Measurements from ENCODE around the gene TTLL8. TPM values are rescaled to one million over a fixed set of nuclear protein-coding genes. Genes with fewer than 3 reads are reported as not detected.

TTLL8 gene
- total RNA-seq, 1 experiment from 2014 or later, result not detected

Other genes starting within 250 kb of the TTLL8 start
- gene BRD1, start 230.4 kb downstream of the TTLL8 start, total RNA-seq (2021; ENCODE audit: unreplicated experiment), result 31.3 TPM
- gene ZBED4, start 204.5 kb downstream of the TTLL8 start, total RNA-seq (2021; ENCODE audit: unreplicated experiment), result 21.6 TPM
- 16.6 TPM for gene ALG12, start 139.9 kb downstream of the TTLL8 start, total RNA-seq (2021; ENCODE audit: unreplicated experiment)
- gene CRELD2, start 139.7 kb downstream of the TTLL8 start, total RNA-seq (2021; ENCODE audit: unreplicated experiment), result 45.8 TPM
- 116 TPM for gene PIM3, start 97.5 kb downstream of the TTLL8 start, total RNA-seq (2021; ENCODE audit: unreplicated experiment)
- gene IL17REL, start 45.5 kb downstream of the TTLL8 start, total RNA-seq (2021; ENCODE audit: unreplicated experiment), result not detected
- gene MLC1, start 27.1 kb upstream of the TTLL8 start, total RNA-seq (2021; ENCODE audit: unreplicated experiment), result not detected
- gene MOV10L1, start 31.7 kb upstream of the TTLL8 start, total RNA-seq (2021; ENCODE audit: unreplicated experiment), result not detected
- gene PANX2, start 112.4 kb upstream of the TTLL8 start, total RNA-seq (2021; ENCODE audit: unreplicated experiment), result 8.0 TPM
- 90.3 TPM for gene TRABD, start 127.6 kb upstream of the TTLL8 start, total RNA-seq (2021; ENCODE audit: unreplicated experiment)
- gene SELENOO, start 142.7 kb upstream of the TTLL8 start, total RNA-seq (2021; ENCODE audit: unreplicated experiment), result 29.6 TPM
- gene TUBGCP6, start 186.7 kb upstream of the TTLL8 start, total RNA-seq (2021; ENCODE audit: unreplicated experiment), result 38.6 TPM
- gene HDAC10, start 193.0 kb upstream of the TTLL8 start, total RNA-seq (2021; ENCODE audit: unreplicated experiment), result 67.5 TPM
- 86.7 TPM for gene MAPK12, start 203.4 kb upstream of the TTLL8 start, total RNA-seq (2021; ENCODE audit: unreplicated experiment)
- gene MAPK11, start 212.1 kb upstream of the TTLL8 start, total RNA-seq (2021; ENCODE audit: unreplicated experiment), result 19.3 TPM
- gene PLXNB2, start 249.3 kb upstream of the TTLL8 start, total RNA-seq (2021; ENCODE audit: unreplicated experiment), result 236 TPM

Measured in HCT116 (cell line).